GM19395 (cell line): ENCODE results near the gene NPPB.

ENCODE experiments used
- ATAC-seq: cut with Tn5 transposase; IDR thresholded peaks from one replicate; pipeline ENCODE4 v1.9.1; 2021; ENCODE audit warnings: mild to moderate bottlenecking, moderate library complexity; ENCODE audit not compliant: unreplicated experiment

Gene NPPB

DNA sequence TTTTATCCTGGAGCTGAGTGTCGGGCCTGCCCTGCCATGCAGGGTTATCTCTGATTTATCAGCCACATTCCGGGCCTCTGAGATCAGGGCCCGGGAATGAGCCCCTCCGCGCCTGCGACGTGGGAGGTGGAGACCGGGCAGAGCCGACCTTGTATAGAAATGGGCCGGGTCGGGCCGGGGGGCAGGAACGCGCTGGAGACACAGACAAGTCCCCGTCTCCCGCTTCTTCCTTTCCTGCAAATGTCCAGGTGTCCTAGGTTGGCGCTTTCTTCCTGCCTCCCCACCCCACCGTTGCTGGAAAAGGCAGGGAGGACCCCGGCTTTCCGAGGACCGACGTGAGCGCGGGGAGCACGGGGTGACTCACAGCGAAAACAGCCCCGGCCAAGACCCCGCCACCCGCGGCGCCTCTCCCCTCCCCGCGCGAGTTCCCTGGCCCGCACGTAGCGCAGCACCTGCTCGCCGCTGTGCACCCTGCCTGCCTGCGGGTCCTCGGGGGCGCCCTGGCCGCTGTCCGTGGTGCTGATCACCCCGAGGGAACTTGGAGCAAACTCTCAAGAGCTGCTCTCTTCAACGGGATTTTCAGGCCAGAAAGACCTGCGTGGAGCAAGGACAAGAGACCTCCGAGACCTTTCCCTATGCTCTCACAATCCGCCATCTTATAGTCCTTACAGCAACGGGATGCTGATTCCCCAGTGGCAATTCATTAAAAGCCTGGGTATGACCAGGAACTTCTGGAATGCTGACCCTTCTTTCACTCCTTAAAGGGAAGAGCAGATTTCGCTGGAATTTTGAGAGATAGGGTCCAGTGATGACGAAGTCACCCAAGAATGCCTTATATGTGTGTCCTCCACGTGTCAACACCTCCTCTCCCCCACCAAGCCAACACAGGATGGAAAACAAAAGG lies 475 bp upstream of the NPPB start:
- no peak for ATAC-seq

DNA sequence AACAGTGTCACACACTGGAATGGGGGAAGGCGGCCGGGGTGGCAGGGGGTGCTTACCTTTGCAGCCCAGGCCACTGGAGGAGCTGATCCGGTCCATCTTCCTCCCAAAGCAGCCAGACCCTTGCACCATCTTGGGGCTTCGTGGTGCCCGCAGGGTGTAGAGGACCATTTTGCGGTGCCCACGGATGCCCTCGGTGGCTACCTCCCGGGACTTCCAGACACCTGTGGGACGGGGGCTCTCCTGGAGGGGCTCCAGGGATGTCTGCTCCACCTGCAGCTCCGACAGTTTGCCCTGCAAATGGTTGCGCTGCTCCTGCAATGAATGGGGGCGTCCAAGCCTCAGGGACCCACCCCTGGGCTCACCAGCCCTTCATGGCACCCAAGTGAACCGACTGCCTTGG lies 587 bp downstream of the NPPB start:
- ATAC-seq, result no peak

DNA sequence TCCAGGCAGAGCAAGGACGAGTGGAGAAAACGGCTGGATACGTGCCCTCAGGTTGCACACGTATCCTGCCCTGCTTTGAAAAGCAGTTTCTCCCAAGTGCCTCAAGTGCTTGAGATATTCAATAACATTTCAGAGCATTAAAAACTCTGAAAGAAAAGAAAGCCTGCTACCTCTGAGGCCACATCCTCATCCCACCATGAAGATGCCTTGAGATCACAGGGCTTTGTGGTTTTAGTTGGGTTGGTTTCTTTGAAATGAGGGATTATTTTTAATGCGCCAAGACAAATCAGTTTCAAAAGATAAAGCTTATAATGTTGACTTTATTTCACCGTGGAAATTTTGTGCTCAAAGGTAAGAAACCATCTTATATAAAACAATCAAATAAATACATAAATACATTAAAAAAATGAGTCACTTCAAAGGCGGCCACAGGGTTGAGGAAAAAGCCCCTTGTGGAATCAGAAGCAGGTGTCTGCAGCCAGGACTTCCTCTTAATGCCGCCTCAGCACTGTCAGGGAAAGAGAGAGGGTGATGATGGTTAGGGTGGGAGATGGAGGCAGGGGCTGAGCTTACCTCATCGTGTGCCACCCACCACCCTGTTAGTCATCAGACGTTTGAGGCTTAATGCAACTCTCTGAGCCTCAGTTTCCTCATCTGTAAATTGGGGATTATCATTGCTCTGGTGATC lies 1.4 kb downstream of the NPPB start:
- ATAC-seq, result no peak

DNA sequence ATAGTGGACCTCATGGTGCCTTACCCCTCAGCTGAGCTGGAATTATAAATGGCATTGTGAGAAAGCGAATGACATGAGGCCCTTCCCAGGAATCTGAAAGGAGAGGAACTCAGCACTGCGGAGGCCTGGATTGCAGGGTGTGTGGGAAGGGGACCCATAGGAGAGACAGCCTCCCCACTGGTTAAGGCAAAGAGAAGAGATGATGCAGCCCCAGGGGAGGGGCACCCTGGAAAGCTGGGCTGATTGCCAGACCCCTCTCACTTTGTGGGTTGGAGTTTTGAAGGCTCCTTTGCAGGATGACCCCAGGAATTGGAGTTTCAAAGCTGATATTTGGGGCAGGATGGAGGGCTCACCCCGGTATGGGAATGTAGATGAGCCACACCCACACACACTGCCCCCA lies 2.0 kb downstream of the NPPB start:
- ATAC-seq, result no peak

DNA sequence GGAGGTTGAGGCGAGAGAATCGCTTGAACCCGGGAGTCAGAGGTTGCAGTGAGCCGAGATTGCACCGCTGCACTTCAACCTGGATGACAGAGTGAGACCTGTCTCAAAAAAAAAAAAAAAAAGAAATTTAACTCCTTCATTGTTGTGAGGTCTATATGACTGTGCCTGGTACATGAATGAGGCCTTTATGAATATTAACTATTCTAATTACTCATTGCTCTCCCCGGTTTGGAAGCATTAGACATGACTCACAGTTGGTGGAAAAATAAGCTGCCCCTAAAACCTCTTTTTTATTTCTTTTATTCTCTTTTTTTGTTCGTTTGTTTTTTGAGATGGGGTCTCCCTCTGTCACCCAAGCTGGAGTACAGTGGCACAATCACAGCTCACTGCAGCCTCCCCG lies 3.3 kb downstream of the NPPB start:
- no peak for ATAC-seq

- ATAC-seq, result no peak
Measured at GRCh38 chr1:11854519-11854918, 4.2 kb downstream of the NPPB start.

DNA sequence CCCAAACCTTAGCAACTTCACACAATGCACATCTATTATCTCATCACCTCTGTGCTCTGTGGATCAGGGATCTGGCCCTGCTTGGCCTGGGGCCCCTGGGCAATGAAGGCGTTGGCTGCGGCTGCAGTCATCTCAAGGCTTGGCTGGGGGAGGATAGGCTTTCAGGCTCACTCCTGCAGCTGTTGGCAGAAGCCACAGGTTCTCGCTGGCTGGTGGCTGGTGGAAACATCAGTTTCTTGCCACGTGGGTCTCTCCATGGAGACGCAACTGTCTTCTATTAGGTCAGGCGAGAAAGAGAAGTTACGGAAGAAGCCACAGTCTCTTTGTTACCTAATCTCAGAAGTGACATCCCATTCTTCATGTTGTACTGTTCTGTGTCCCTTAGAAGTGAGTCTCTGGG lies 7.6 kb downstream of the NPPB start:
- no peak for ATAC-seq

GRCh38 chr1:11850156-11850555 lies 8.6 kb downstream of the NPPB start:
- ATAC-seq, result no peak

DNA sequence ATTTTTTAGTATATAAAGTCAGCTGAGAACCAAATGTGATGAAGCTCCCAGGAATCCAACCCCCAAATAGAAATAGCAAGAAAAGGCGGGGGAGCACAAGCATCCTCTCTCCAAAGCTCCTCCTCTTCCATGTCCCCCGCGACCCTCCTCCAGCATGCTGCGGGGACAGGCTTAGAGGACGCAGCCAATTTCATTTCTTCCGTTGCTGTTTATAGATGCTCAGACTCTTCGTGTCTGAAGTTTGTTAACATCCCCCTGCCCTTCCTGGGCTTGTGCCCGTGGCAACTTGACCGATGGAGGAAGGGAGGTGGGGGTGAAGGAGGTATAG lies 10.4 kb downstream of the NPPB start:
- no peak for ATAC-seq

DNA sequence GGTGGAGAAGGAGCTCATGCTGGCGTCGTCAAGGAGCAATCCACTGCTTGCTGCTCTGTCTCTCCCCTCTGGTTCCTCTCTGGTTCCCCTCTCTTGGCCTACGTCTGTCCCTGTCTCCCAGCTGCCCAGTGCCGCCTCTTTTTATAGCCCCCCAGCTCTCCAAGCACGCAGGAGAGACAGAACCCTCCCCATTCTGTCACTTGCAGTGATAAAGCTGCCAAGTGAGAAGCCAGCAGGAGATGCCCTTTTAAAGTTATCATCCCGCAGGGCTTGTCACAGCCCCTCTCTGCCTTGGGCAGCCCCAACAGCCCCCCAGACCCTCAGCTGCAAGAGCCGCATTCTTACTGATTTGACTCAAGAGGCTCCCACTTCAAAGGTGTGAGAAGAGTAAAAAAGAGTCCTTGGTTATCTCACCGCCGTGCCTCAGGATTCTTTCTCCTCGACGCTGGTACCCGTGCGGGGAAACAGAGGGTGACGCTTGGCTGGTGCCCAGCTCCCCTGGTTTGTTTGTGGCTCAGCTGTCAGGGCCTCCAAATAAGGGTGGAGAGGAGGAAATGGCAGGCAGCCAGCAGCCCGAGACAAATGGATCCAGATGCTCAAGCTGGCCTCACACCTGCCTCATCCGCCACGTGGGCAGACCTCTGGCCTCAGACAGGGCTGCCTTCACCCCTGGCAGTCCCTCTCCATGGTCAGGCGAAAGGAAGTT lies 10.9 kb downstream of the NPPB start, which contains the start of gene NPPA:
TSS of gene NPPA (minus strand) at position 117 of the 706 bp plus-strand sequence. CDS start at position 18, 99 bp downstream.
- no peak for ATAC-seq

DNA sequence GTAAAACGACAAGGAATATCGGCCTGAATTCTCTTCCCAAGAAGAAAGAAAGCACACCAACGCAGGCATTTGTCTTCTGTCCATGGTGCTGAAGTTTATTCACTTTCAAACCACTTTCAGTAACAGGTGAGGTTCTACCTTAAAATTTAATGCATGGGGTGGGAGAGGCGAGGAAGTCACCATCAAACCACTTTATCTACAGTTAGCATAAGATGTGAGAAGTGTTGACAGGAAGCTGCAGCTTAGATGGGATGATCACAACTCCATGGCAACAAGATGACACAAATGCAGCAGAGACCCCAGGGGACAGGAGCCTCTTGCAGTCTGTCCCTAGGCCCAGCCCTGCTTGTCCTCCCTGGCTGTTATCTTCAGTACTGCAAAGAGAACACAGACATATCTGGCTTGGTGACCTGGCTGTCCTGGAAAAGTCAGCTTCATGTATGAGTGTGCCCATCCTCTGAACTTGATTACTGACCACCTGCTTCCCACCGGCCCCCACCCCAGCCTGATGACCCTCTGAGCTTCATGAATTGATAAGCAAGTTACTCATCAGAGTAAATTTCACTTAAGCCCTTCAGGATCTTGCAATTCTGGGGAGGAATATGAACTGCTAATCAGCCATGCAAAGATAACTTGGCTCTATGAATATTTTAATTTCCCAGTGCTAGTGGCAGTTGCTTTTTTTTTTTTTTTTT lies 13.0 kb downstream of the NPPB start:
- ATAC-seq, result no peak

DNA sequence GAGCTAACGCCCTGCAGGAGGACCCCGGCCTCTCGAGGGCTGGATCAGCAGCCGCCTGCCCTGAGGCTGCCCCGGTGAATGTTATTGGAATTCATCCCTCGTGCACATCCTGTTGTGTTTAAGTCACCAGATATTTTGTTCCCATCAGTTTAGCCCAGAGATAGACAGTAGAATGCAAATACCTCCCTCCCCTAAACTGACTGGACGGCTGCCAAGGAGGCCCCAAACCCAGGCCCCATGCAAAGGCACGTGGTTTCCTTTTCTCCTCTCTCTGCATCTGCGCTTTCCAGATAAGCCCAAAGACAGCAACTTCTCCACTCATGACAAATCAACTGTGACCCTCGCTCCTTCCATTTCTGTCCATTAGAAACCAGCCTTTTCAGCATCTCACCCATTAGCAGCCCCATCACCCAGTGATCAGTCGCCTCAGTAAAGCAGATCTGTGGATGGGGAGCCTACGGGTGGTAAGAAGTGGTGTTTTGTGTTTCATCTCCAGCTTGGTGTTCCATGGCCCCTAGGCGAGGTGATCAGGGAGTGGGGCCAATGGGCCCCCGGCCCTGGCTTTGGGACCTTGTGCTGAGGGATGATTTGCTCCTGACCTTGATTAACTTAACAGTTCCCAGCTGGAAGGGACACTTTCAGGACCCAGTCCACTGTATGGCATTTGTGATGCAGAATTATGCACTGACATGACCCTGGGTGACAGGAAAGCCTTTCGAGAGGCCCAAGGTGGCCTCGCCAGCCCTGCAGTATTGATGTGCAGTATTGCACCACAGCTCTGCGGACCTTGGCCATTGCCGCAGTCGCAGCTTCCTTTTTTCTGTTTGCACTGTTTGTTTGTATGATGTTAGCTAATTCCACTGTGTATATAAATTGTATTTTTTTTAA lies 16.3 kb downstream of the NPPB start:
- ATAC-seq, result no peak

DNA sequence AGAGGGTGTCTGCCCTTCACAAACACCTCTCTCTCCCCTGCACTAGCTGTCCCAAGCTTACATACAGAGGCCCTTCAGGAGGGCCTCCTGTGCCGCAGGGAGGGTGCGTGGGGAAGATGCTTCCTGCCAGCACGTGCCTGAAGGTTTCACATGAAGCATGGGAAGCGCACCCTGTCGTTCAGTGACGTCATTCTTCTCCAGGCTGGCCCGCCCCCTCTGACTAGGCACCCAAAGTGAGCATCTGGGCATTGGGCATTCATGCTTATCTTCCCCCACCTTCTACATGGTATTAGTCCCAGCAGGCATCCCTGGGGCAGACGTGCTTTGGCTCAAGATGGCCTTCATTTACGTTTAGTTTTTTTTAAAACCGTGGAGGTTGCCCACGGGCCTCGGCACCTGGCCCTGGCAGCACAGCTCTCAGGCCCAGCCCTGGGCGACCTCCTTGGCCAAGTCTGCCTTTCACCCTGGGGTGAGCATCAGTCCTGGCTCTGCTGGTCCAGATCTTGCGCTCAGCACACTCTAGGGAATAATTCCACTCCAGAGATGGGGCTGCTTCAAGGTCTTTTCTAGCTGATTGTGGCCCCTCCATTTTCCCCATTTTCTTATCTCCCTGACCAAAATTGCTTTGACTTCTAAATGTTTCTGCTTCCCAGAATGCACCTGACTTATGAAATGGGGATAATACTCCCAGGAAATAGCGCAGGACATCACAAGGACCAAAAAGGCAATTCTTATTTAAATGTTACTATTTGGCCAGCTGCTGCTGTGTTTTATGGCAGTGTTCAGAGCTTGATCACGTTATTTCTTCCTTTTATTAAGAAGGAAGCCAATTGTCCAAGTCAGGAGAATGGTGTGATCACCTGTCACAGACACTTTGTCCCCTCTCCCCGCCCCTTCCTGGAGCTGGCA lies 17.2 kb downstream of the NPPB start:
- no peak for ATAC-seq

DNA sequence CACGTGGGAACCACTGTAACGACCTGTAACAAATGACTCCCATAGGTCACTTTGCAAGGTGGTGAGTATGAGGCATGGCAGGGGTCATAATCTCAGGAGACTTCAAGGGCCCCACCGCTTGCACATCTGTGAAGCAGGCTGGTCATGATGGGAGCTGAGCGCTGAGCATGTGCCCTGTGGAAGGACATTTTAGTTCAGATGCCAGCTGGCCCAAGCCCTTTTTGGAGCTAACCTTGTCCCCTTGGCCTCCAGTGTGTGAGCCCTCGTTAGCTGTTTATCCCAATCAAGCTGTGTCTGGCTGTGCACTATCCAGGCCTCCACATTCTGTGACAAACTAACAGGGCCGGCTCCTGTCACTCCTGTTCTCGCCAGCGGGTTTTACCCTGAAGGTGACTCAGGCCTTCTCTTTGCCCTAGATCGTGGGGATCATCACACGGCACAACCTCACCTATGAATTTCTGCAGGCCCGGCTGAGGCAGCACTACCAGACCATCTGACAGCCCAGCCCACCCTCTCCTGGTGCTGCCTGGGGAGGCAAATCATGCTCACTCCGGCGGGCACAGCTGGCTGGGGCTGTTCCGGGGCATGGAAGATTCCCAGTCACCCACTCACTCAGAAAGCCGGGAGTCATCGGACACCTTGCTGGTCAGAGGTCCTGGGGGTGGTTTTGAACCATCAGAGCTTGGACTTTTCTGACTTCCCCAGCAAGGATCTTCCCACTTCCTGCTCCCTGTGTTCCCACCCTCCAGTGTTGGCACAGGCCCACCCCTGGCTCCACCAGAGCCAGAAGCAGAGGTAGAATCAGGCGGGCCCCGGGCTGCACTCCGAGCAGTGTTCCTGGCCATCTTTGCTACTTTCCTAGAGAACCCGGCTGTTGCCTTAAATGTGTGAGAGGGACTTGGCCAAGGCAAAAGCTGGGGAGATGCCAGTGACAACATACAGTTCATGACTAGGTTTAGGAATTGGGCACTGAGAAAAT lies 18.7 kb downstream of the NPPB start:
- no peak for ATAC-seq

DNA sequence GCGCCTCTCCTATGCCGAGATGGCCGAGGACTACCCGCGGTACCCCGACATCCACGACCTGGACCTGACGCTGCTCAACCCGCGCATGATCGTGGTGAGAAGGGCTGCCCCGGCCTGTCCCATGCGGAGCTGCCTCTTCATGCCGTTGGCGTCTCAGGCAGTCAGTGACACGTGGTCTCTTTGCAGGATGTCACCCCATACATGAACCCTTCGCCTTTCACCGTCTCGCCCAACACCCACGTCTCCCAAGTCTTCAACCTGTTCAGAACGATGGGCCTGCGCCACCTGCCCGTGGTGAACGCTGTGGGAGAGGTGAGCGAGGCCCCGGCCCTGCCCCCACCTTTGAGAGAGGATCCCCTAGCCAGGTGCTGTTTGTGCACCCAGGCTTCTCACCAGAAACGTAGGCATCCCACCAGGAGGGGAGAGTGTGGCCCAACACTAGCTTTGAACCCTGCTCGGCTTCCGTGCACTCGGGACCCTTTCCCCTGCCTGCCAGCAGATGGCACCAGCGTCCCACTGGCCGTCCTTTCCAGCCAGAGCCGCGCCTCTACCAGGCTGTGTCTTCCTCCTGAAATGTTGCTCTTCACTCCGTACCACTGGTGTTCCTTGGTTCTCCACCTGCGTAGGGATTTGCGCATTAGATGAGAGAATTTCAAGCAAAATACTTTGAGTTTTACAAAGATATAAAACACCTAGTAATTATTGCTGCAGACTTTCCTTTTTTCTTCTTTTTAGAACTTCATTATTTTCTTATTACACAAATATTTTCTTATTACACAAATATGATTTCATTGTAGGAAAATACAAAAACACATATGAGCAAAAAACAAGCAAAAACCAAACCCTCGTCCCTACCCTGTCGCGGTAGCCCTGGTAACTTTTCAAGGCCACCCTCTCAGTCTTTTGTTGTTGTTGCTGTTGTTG lies 20.1 kb downstream of the NPPB start:
- no peak for ATAC-seq

- ATAC-seq, result no peak
Measured at GRCh38 chr1:11837767-11838348, 20.9 kb downstream of the NPPB start.
